IMR-90 (cell line): ENCODE results near the gene UFC1. TPM values are rescaled to one million over a fixed set of nuclear protein-coding genes. Genes with fewer than 3 reads are reported as not detected.
A peak's percentile ranks its signal among the peaks of the same experiment; 100 is the strongest.

ENCODE experiments used
- ATAC-seq: fragments of 200-7000 bp; cut with Tn5 transposase; 2 replicates; pipeline ENCODE4 v1.9.1; 2020; ENCODE audit warnings: low read depth, mild to moderate bottlenecking, moderate library complexity
- BruUV-seq: library from RNA; stranded (reverse); fragments of 400-500 nt; replicated peaks from 2 replicates; lab custom pipeline; 2021; lab: Mats Ljungman, UMichigan
- CTCF ChIA-PET: fragments of 300-600 bp; formaldehyde crosslinking; extraction: SDS; loops from one replicate; lab custom pipeline; 2021; ENCODE audit warnings: antibody characterized with exemption; lab: Yijun Ruan, JAX
- POLR2A ChIA-PET: fragments of 300-600 bp; sonication (Branson Sonifier 250); formaldehyde crosslinking; loops from one replicate; lab custom pipeline; 2022; ENCODE audit warnings: antibody characterized with exemption; ENCODE audit not compliant: unreplicated experiment; lab: Charles Lee
- DNase-seq: peaks from one replicate; pipeline ENCODE4 v3.0.0; 2013
- H2AFZ ChIP-seq: replicated peaks from 2 replicates; pipeline ENCODE3; 2013; ENCODE audit warnings: low read length, mild to moderate bottlenecking; ENCODE audit not compliant: poor library complexity
- H2AK5ac ChIP-seq: 2 replicates; pipeline ENCODE4 v1.6.1; 2013; ENCODE audit warnings: low read depth, low read length, inconsistent platforms
- H2AK9ac ChIP-seq: replicated peaks from 2 replicates; pipeline ENCODE3; 2013; ENCODE audit warnings: mild to moderate bottlenecking, low read depth, low read length, moderate library complexity; ENCODE audit not compliant: poor library complexity
- H2BK120ac ChIP-seq: 2 replicates; pipeline ENCODE4 v1.6.1; 2013; ENCODE audit warnings: low read depth, low read length, inconsistent platforms
- H2BK15ac ChIP-seq: 3 replicates; pipeline ENCODE4 v1.6.1; 2013; ENCODE audit warnings: low read depth, low read length, inconsistent platforms
- H2BK20ac ChIP-seq: 2 replicates; pipeline ENCODE4 v1.6.1; 2013; ENCODE audit warnings: low read depth, mild to moderate bottlenecking, inconsistent platforms, low read length, moderate library complexity
- H2BK5ac ChIP-seq: 2 replicates; pipeline ENCODE4 v1.6.1; 2013; ENCODE audit warnings: mild to moderate bottlenecking, low read depth, low read length, inconsistent platforms; ENCODE audit not compliant: poor library complexity, severe bottlenecking
- H3K14ac ChIP-seq: replicated peaks from 2 replicates; pipeline ENCODE4 v1.6.1; 2013; ENCODE audit warnings: low read depth, low read length, inconsistent platforms
- H3K18ac ChIP-seq: 2 replicates; pipeline ENCODE4 v1.6.1; 2013; ENCODE audit warnings: low read depth, low read length, control low read depth
- H3K23ac ChIP-seq: 2 replicates; pipeline ENCODE4 v1.6.1; 2013; ENCODE audit warnings: low read depth, low read length, inconsistent platforms
- H3K27ac ChIP-seq: 2 replicates; pipeline ENCODE4 v1.5.1; 2013; ENCODE audit warnings: mild to moderate bottlenecking, control low read depth, low read length; ENCODE audit not compliant: insufficient read depth
- H3K27me3 ChIP-seq: 2 replicates; pipeline ENCODE4 v1.6.1; 2013; ENCODE audit warnings: low read length; ENCODE audit not compliant: control insufficient read depth, insufficient read depth
- H3K36me3 ChIP-seq: 2 replicates; pipeline ENCODE4 v1.6.1; 2013; ENCODE audit warnings: low read length, mixed read lengths; ENCODE audit not compliant: control insufficient read depth, insufficient read depth
- H3K4ac ChIP-seq: 2 replicates; pipeline ENCODE4 v1.6.1; 2013; ENCODE audit warnings: low read depth, low read length, inconsistent platforms
- H3K4me1 ChIP-seq: 2 replicates; pipeline ENCODE4 v1.6.1; 2013; ENCODE audit warnings: low read length, mixed read lengths; ENCODE audit not compliant: control insufficient read depth, insufficient read depth
- H3K4me2 ChIP-seq: 2 replicates; pipeline ENCODE4 v1.6.1; 2013; ENCODE audit warnings: low read depth, mild to moderate bottlenecking, control low read depth, low read length, moderate library complexity
- H3K4me3 ChIP-seq: 2 replicates; pipeline ENCODE4 v1.5.1; 2013; ENCODE audit warnings: low read depth, mild to moderate bottlenecking, control low read depth, low read length, moderate library complexity; ENCODE audit not compliant: insufficient read depth
- H3K56ac ChIP-seq: 2 replicates; pipeline ENCODE4 v1.6.1; 2013; ENCODE audit warnings: low read length, inconsistent platforms; ENCODE audit not compliant: insufficient read depth; ENCODE audit errors: extremely low read depth
- H3K79me1 ChIP-seq, 2 experiments: 2 replicates each; pipeline ENCODE4 v1.6.1; 2013; ENCODE audit warnings: low read length in 2 of 2, inconsistent platforms in 1 of 2, low read depth in 1 of 2
- H3K9ac ChIP-seq: 2 replicates; pipeline ENCODE4 v1.6.1; 2013; ENCODE audit warnings: low read depth, low read length, control low read depth
- H3K9me1 ChIP-seq: 2 replicates; pipeline ENCODE4 v1.6.1; 2013; ENCODE audit warnings: low read length, inconsistent platforms; ENCODE audit not compliant: insufficient read depth
- H3K9me3 ChIP-seq: 2 replicates; pipeline ENCODE4 v1.6.1; 2013; ENCODE audit warnings: low read length; ENCODE audit not compliant: control insufficient read depth, insufficient read depth
- H4K20me1 ChIP-seq: 2 replicates; pipeline ENCODE4 v1.6.1; 2013; ENCODE audit warnings: low read length, inconsistent platforms; ENCODE audit not compliant: insufficient read depth
- H4K5ac ChIP-seq: 2 replicates; pipeline ENCODE4 v1.6.1; 2013; ENCODE audit warnings: mild to moderate bottlenecking, low read depth, low read length, control low read depth
- H4K8ac ChIP-seq, 2 experiments: 2 replicates each; pipeline ENCODE4 v1.6.1; 2013; ENCODE audit warnings: low read depth in 2 of 2, low read length in 2 of 2, control low read depth in 1 of 2, inconsistent platforms in 1 of 2
- H4K91ac ChIP-seq: 2 replicates; pipeline ENCODE4 v1.6.1; 2013; ENCODE audit warnings: low read depth, low read length, inconsistent platforms; ENCODE audit not compliant: insufficient read depth
- BHLHE40 ChIP-seq: fragments of 150-350 bp; IDR thresholded peaks from 2 replicates; pipeline ENCODE4 v1.6.1; 2016; ENCODE audit warnings: mild to moderate bottlenecking, low read depth, low read length
- CEBPB ChIP-seq: IDR thresholded peaks from 2 replicates; pipeline ENCODE4 v1.6.1; 2012; ENCODE audit warnings: low read depth, low read length, improper control_type of control experiment
- NFE2L2 ChIP-seq: fragments of 150-350 bp; IDR thresholded peaks from 2 replicates; pipeline ENCODE4 v1.6.1; 2016; ENCODE audit warnings: low read depth, mild to moderate bottlenecking, low read length
- POLR2A ChIP-seq: IDR thresholded peaks from 2 replicates; pipeline ENCODE4 v1.6.1; 2012; ENCODE audit warnings: mild to moderate bottlenecking, low read depth, low read length
- RFX5 ChIP-seq: IDR thresholded peaks from 2 replicates; pipeline ENCODE4 v1.8.0; 2012; ENCODE audit warnings: low read depth, mild to moderate bottlenecking, low read length, moderate library complexity
- SMC3 ChIP-seq: fragments of 150-350 bp; IDR thresholded peaks from 2 replicates; pipeline ENCODE4 v1.6.1; 2016; ENCODE audit warnings: low read depth, mild to moderate bottlenecking, antibody characterized with exemption, low read length, moderate library complexity
- WGBS, 2 experiments: methylation state at CpG; one replicate each; pipeline versions ENCODE4 v1.1.5 to v1.1.7; 2013; ENCODE audit warnings: missing lambda C conversion rate in 2 of 2; ENCODE audit not compliant: insufficient read length in 1 of 2; ENCODE audit errors: extremely low coverage in 2 of 2; 5-methylcytosine and 5-hydroxymethylcytosine counted together
- dilution Hi-C: fragments of 300-500 bp; cut with HindIII; formaldehyde crosslinking; loops from one replicate; pipeline ENCODE4 v1.14.3; 2018; ENCODE audit warnings: low sequenced_read_pairs; ENCODE audit not compliant: unreplicated experiment
- in situ Hi-C: fragments of 300-500 bp; cut with MboI; formaldehyde crosslinking; loops from 3 replicates; pipeline ENCODE4 v1.14.3; 2019; ENCODE audit warnings: low sequenced_read_pairs, inconsistent platforms, mixed read lengths
- intact Hi-C: fragments of 100-400 bp; cut with micrococcal nuclease; formaldehyde crosslinking; loops from 2 replicates; pipeline ENCODE4 v1.10.0; 2022
- polyA plus RNA-seq, 3 experiments: library from polyadenylated mRNA; depleted of rRNA; stranded (reverse); fragments of >200 nt; gene quantifications; 2 replicates each; pipeline ENCODE4 v1.2.3, GENCODE V29; 2012; ENCODE audit warnings: low replicate concordance in 1 of 3
- total RNA-seq: library from RNA; depleted of rRNA; stranded (reverse); fragments of >200 nt; gene quantifications from 2 replicates; pipeline ENCODE4 v1.2.3, GENCODE V29; 2012

Gene UFC1
- total and polyA plus RNA-seq, 2 of the 4 experiments (the other 2 are of a cell fraction), result 134 to 140 TPM

DNA sequence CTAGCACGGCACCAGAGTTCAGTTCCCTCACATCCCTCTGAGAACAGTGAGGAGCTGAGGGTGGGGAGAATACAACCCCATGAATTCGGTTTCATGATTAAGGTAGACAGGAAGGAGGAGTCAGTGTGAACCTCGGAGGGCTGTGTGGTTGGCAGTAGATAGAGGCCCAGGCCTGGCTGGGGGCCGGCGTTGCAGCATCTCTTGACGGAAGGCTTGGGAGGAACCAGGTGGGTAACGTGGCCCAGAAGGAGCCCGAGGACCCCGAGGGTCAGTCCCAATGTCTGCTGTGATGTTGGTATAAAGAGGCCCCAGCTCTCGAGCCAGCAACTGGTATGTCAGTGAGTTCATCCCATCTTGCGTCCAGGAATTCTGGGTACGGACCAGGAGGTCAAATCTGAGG lies 17.9 kb downstream of the UFC1 start:
- 93% methylated on average over 5 of the region's 12 CpGs; no CpG with 5 or more reads in 1 of the 2 experiments for WGBS, 2 experiments
- in situ Hi-C loops, result no loop called here
- Histone ChIP-seq H2BK20ac (no peak overlapping the region), H2BK5ac (no peak overlapping the region), H2AK5ac (0 out of 2 replicates have a peak overlapping the region, but pooled peaks have one; percentile 9), H2BK15ac (no peak overlapping the region; the same call in 2 of the 3 replicates), H3K9me1 (peaks cover 14% of the 10 kb centered on the region), H3K4ac (no peak overlapping the region), H4K20me1 (peaks cover 13% of the 10 kb centered on the region; the same call in 1 of the 2 replicates), H3K9me3 (no peaks in the 10 kb centered on the region), H3K14ac (no peak overlapping the region), H3K27me3 (no peaks in the 10 kb centered on the region), H2AK9ac (no peak overlapping the region), H4K8ac (no peak overlapping the region), H3K79me1 (peaks cover 15 to 41% of the 10 kb centered on the region in 2 experiments), H3K23ac (no peak overlapping the region), H3K18ac (no peak overlapping the region), H3K4me1 (peaks cover 15% of the 10 kb centered on the region), H3K27ac (no peak overlapping the region), H2BK120ac (no peak overlapping the region), H3K36me3 (peaks cover 46% of the 10 kb centered on the region), H3K4me2 (no peak overlapping the region), H4K5ac (no peak overlapping the region), H3K9ac (no peak overlapping the region), H2AFZ (no peak overlapping the region), H4K91ac (no peak overlapping the region), H3K4me3 (no peak overlapping the region), H3K56ac (no peak overlapping the region)
- no peak for DNase-seq
- CTCF ChIA-PET, result no interaction called here
- dilution Hi-C loops, result no loop called here
- no peak for ATAC-seq
- TF ChIP-seq POLR2A, result no peak
- TF ChIP-seq RFX5, result no peak
- no peak for TF ChIP-seq CEBPB
- TF ChIP-seq NFE2L2, result no peak
- TF ChIP-seq SMC3, result no peak
- TF ChIP-seq BHLHE40, result no peak
- POLR2A ChIA-PET, result no interaction called here
- BruUV-seq, result TSS peak; percentile 27
- intact Hi-C loops, result no loop called here
